Cortex of kidney (tissue), 1 donor: ENCODE results near the gene SLC6A13.
"Not testable (repeated sequence)": the region's sequence is repeated elsewhere in the genome, so short reads cannot be mapped to it uniquely, and the experiment has no call there.

Source experiments
- DNase-seq: peaks from one replicate; lab custom pipeline; 2025; lab: John Stamatoyannopoulos, UW

Gene SLC6A13

GRCh38 chr12:197911-198695, 64.5 kb downstream of the SLC6A13 start:
- DNase-seq: no peak

- no peak for DNase-seq
Measured at GRCh38 chr12:197347-197746, 65.3 kb downstream of the SLC6A13 start.

GRCh38 chr12:196436-196835, 66.2 kb downstream of the SLC6A13 start:
- no peak for DNase-seq

DNA sequence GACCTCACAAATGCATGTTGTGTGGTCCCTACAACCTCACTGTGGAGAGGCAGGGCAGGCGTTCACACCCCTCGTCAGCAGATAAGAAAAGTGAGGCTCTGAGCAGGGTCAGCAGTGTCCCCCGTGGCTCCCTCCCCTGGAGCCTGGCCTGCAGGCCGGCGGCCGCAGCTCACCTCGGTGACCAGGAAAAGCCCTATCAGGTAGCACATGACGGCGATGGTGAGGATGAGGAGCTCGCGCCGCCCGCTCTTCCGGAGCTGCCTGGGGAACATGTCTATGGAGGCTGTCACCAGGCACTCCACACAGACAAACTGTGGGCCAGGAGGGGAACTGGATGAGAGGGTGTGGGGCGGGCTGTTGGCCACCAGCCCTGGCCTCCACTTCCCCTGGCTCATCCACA, 66.7 kb downstream of the SLC6A13 start:
- no peak for DNase-seq

GRCh38 chr12:195156-195555, 67.5 kb downstream of the SLC6A13 start:
- no peak for DNase-seq

DNA sequence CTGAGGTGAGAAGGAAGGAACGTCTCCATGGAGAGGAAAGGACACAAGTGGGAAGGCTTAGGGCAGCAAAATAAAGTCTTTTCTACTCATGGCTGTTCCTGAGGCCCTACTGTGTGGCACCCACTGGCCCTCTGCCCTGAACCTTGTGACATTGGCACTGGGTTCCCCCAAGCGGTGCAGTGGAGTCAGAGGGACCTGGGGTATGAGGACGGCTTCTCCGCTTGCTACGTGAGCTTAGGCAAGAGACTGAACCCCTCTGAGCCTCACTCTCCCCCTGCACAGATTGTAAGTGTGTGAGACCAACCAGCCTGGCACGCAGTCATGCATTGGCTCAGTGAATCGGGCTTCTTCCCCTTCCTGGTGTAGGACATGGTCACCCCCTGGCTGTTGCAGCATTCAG, 68.4 kb downstream of the SLC6A13 start:
- no peak for DNase-seq

DNA sequence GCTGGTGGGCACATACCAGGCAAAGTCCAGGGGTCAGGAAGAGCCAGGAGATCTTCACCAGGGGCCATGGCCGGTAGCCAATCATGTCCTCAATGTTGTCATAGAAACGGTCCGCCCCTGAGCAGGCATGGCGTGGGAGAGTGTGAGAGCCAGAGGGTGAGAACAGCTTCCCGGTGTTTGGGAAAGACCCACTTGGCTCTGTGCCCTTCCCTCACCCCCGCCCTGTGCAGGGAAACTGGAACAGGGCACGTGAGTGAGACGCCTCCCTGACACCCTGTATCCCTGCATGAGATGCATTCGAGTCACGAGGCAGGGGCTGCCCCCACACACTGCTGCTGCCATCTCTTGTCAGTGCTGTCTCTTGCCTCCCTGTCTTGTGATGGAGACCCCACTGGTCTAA, 69.4 kb downstream of the SLC6A13 start:
- no peak for DNase-seq

- DNase-seq: no peak
Measured at GRCh38 chr12:191541-191940, 71.1 kb downstream of the SLC6A13 start.

DNA sequence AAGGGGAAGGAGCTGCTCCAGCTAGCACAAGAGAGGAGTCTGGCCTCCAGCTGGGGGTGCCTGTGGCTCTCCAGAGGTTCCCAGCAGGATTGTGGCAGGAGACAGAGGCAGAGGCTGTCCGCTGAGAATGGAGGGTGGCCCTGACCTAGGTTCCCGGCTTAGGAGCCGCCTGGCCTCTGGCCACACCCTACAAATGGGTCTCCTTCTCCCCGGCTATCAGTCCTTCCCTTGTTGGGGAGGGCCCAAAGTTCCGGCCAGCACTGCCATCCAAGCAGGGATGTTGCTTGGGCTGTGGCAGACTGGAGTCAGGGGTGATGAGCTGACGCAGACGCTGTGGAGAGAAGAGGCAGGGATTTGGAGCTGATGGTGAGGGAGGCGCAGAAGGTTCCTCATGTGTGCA, 71.8 kb downstream of the SLC6A13 start:
- no peak for DNase-seq

DNA sequence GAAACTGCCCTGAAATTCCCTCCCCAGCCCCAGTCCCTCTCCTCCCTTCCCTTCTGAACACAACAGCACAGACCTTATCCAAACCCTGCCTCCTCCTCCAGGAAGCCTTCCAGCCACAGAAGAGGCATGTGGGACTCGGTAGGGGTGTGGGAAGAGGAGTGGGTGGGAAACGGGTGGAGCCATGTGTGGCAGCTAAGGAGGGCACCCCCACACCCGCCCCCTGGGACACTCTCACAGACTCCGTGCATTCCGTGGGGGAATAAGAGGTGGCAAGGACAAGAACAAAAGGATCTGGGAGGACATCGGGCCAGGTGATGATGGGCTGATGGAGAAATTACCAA, 73.0 kb downstream of the SLC6A13 start:
- no peak for DNase-seq

DNA sequence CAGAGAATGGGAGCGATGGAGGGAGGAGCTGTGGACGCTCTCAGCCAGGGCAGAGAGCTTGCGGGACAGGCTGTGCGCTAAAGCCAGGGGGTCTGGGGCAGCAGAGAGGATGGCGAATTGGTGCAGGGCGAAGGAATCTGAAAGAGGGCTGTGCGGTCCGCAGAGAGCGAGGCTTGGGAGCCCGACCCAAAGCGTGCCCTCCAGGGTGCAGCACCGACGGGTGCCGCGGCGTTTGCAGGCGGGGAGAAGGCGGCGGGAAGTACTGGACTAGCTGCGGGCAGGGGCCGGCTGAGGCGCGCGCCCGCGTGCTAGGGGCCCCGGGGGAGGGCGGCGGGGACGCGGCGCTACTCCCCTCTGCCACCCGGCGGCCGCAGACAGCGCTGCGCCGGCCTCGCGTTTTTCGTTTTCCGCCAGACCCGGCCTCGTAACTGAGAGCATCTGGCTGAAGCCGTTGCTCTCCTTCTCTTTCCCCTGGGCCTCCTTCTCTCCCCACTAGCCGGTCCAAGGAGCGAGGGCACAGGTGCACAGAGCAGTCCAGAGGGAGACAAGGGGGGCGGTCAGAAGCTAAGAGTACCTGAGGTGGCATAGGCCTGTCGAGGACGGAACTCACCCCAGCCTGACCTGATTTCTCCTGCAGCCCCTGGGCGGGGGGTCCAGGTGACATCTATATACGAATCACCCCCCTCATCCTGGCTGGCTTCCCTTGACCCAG, 73.6 kb downstream of the SLC6A13 start:
- no peak for DNase-seq

GRCh38 chr12:187986-188909, 74.4 kb downstream of the SLC6A13 start:
- DNase-seq: not testable (repeated sequence)

DNA sequence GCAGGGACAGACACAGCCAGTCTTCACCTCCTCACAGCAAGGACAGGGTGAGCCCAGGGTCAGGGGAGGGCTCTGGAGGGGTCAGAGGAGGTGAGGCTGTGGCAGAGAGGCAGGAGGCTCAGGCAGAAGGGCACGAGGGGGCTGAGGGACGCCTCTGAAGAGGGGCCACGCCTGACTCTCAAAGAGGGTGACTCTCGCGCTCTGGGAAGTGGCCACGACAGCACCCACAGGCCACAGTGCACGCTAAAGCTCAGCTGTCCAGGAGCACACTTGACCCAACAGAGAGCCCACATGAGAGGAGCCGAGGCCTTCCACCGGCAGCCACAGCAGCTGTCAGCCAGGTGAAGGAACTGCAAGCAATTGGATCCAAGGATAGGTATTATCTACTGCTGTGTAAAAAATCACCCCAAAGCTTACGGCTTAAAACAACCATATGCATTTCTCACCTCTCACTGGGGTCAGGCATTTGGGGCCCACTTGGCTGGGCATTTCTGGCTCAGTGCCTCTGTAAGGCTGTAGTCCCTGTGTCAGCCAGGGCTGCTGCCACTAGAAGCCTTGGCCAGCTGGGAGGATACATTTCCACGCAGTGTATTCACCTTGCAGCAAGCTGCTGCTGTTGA, 76.5 kb downstream of the SLC6A13 start:
- DNase-seq: no peak

- no peak for DNase-seq
Measured at GRCh38 chr12:185576-185955, 77.1 kb downstream of the SLC6A13 start.

GRCh38 chr12:184811-185575, 77.6 kb downstream of the SLC6A13 start:
- DNase-seq: no peak

DNA sequence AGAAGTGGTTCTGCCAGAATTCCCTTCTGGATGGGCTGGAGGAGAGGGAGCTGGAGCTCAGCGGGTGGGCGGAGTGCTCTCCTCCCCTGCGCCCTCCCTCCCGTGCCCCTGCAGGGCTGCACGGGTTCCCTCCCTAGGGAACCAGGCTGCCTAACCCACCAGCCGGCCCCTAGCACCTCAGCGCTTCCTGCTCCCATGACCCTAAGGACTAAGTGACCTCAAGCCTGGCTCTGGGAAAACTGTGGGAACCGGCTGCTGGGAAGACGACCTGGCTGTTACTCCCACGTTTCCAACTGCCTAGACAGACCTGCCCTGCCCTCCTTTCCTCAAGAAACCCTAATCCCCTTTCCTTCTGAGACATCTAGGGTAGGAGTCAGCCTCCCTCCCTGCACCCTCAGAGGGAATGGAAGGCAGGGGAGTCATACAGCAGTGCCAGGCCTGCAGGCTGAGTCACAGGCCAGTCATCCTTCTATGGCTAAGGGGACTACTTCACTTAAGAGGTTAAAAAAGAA, 80.2 kb downstream of the SLC6A13 start:
- no peak for DNase-seq

- no peak for DNase-seq
Measured at GRCh38 chr12:181921-182320, 80.7 kb downstream of the SLC6A13 start.

- DNase-seq: no peak
Measured at GRCh38 chr12:180445-180844, 82.2 kb downstream of the SLC6A13 start.

GRCh38 chr12:179885-180284, 82.8 kb downstream of the SLC6A13 start:
- DNase-seq: no peak

DNA sequence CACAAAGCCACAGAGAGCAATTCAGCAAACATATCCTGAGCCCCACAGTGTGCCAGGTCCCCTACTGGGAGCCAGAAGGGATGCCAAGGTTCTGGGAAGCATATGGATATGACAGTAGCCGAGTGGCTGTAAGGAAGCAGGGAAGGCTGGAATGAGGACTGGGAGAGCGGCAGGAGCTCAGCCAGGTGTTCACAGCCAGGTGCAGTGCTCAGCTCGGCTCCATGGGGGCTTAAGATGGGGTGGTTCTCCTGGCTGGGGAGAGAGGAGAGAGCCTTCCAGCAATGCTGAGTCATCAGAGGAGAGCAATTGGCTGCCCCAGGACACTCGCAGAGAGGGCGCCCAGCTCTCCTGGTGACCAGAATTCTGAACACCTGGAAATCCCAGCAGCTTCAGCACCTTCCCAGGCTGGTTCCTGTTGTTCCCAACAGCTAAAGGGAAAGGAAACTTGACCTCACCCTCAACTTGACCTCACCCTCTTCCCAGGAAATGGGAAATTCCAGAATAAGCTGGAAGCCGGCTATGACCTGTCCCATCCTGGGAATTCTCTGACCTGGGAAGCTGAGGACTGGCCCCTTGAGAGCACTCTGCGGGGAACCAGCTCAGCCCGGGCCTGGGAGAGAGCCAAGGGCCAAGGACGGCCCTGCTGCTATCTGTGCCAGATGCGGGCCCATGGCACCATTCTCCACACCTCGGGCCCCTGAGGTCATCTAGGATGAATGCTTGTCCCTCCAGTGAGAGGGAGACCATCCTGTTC, 83.3 kb downstream of the SLC6A13 start:
- no peak for DNase-seq

- no peak for DNase-seq
Measured at GRCh38 chr12:178829-179109, 83.9 kb downstream of the SLC6A13 start.
